Stimulated activated CD8-positive, alpha-beta memory T cell treated with anti-CD3 and anti-CD28 coated beads, Interleukin-15, amount 100 ng/mL, for 48 hours (primary cell): ENCODE results near the gene SH2D7.
A peak's percentile ranks its signal among the peaks of the same experiment; 100 is the strongest.

Source experiments
- DNase-seq, 2 donors: peaks; one replicate each; pipeline ENCODE4 v3.0.0-alpha.2; 2020; ENCODE audit warnings: low read depth in 2 of 2

SH2D7 gene

DNA sequence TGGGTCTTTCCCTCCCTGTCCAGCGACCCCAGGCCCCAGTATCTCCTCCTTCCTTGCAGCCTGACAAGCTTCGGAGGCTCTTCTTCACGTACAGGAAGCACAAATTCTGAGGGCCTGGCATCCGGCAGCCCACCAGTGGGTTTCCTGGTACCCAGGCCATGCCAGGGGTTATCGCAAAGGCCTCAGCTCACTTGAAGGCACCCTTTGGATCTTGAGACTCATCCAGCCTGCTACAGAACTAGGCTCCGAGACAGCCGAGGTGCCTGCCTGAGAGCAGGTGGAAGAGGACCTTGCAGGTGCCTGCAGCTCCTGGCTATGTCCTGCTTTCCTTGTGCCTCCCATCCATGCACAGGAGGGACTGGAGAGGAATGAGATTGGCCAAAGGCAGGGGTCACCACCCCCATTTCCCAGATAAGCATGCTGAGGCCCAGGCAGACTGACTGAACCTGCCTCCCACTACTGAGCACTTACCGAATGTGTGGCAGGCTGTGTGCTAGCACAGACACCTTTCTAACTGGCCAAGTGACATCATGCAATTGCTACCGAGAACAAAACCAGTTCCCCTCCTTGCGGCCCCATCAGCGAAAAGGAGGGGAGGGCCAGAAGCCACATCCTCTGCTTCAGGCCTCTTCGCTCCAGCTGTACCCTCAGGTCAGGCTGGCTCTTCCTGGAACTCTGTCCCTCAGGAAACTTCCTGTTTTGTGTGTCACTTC, 11.2 kb downstream of the SH2D7 start:
- peak; percentile 54 to 68 for DNase-seq

DNA sequence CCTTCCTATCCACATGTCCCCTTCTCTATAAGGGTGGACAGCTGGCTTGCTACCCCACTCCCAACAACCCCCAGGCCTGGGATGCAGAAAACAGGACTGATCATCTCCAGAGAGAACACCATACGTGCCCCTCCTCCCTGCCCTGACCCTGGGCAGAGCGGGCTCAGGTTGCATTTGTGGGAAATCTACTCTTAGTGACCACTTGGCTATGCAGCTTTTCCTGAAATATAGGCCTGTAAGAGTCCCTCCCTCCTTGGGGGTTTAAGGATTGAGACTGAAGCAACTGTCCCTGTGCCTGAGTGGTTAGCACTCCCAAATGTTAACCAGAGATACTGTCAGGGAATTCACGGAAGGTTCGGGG, 11.7 kb downstream of the SH2D7 start:
- no peak for DNase-seq

DNA sequence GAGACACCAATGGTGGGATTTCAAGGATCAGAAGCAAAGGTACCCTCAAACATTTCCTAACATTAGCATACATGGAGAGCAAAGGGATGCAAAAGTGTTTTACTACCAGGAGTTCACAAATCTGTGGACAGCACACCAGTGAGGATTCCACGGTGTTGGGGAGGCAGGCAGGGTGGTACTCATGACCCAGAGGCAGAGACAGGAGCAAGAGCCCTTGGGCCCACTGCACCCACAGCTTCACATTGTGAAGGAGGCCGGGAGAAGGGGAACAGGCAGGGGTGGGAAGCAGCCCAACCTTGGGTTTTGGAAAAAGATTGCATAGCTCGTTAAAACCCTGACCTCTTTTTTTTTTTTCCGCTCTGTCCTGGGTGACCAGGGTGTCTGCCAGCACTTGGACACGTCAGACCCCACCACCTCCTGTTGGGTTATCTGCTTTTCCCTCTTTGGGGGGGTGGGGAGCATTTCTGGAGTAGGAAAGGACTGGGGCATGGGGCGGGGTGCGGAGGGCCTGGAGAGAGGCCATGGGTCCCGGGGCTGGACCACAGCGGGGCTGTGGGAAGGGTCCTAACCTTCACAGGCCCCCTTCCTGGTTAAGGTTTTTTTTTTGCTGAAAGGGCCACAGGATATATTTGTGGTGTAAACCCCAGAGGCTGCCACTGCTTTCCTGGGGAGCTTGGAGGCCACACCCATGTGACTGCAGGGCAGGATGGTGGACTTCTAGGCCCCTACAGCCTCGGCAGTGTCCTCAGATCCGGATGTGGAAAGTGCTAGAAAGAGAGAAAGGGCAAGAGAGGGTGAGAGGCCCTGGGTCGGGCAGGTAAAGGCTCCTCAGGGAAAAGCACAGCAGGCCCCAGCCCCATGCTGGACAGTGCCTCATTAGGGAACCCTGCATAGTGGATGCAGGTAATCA, 12.5 kb downstream of the SH2D7 start:
- DNase-seq: no peak

DNA sequence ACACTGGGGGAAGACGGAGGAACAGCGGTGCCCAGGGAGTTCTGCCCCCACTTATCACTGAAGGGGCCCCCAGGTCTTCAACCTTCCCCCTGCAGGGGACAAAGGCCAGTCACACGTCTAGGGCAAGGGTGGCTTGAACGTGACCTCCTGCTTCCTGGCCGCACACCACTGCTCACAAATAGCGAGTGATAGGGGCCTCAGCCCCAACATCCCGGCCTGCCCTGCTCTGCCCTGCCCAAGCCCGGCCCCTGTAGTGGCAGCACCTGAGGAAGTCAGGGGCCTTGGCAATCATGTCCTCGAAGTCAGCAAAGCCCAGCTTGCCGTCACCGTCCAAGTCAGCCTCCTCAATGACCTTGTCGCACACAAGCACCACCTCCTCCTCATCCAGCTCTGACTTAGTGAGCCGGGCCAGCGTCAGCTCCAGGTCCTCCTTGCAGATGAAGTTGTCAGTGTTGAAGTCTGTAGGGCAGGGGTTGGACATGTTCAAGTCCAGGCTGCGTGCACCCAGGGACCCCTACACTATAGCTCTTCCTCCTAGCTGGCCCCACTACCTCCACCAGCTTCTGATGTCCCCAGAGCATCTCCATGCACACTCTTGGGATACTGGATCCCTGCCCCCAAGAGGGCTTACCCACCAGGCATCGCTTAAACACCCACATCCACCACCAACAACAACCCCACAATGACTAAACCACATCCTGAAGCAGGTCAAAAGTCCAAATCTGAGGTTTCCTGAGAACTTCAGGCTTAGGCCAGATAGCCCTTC, 13.3 kb downstream of the SH2D7 start:
- DNase-seq: no peak

DNA sequence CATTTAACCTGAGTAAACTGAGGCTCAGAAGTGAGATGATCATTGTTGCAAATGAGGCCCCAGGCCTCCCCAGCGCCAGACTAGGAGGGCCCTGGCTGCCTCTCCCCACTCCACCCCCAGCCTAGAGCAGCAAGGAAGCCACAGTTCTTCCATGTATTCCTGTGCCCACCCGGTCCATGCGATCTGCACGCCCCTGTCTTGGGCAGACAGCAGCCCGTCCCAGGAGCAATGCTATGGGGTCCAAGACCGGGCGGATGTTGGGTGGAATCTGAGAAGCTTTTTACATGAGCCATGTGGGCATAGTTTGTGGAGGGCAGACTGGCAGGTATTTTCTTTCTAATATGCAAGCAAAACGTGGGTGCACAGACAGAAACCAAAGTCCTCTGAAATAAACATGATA, 15.1 kb downstream of the SH2D7 start:
- no peak for DNase-seq

DNA sequence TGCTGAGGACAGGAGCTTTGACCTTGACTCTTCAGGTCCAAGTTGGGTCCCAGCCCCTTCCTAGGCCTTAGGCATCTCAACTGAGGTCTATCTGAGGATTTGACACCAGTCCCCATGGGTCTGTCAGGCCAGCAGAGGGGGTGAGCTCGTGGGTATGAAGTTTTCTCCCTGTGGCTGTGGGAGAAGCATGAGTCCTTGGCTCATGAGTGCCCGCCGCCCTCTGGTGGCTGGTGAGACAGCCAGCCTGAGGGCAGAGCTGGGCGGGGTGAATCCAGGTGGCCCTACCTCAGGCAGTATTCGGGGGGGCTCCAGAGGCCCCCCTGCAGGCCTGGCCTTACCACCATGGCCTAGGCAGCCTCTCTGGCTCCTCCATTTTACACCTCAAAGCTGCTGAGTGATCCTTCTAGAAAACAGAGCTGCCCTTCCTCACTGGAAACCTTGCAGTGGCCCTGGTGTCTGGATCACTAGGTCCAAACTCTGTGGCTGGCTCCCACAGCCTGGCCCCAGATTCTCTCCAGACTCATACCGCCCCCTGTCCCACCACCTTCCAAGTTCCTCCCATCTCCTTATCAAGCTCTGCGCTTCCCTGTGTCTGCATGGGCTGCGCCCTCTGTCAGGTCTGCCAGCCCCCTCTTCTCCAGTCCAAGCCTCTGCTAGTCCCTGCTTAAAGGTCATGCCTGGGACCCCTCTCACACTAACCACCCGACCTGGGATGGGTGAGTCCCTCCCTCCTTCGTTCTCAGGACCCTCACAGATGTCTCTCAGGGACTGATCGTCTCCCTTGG, 16.1 kb downstream of the SH2D7 start:
- DNase-seq: peak; percentile 69 to 74

DNA sequence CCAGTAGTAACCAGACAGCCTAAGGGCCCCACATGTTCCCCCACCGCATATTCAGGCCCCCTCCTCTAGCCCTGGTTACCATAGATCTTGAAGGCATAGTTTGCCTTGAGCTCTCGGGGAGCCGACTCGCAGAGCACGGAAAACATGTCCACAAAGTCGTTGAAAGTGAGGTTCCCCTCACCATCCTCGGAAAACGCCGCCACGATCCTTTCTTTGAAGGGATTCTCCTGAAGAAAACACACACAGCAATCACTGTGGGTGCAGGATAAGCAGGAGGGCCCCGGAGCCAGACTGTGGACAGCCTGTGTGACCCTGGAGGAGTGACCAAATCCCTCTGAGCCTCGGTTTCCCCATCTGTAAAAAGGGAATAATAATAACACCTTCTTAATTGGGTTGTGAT, 16.8 kb downstream of the SH2D7 start:
- no peak for DNase-seq

DNA sequence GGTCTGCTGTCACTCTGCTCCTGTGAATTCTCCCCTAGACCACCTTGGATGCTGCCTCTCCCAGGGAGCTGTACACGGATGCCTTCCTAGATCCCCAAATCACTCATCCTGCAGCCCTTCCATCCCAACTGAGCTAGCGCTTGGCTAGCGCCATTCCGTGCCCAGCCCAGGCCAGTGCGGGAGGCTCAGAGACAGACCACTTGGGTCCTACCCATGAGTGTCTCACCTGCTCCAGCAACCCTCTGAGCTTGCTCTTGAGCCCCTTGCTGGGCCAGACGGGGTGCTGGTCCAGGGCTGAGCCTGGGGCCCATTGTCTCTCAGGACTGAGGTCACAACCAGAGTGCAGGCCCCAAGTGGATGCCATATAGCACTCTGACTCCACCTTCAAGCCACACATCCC, 17.7 kb downstream of the SH2D7 start:
- DNase-seq: no peak

DNA sequence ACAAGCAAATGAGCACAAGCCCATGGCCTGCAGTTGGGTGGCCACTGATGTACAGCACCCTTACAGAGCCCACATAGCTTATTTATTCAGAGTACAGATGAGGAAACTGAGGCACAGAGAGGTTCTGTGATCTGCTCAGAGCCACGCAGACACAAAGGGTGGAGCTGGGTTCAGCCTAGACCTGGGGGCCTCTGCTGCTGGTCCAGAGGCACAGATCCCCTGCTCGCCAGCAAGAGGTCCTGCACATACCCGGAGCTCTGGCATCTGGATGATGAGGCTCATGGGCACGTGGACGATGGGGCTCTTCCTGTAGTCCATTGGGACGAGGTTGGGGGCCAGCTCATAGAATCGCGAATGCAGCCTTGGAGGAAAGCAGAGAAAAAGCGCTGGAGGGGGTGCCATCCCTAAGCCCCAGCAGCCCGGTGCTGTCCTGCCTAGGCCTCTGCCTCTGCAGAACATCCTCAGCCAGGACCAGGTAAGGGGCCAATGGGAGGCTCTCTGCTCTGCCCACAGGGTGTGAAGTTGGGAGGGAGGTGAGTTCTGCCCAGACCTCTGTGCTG, 18.6 kb downstream of the SH2D7 start:
- DNase-seq: no peak

DNA sequence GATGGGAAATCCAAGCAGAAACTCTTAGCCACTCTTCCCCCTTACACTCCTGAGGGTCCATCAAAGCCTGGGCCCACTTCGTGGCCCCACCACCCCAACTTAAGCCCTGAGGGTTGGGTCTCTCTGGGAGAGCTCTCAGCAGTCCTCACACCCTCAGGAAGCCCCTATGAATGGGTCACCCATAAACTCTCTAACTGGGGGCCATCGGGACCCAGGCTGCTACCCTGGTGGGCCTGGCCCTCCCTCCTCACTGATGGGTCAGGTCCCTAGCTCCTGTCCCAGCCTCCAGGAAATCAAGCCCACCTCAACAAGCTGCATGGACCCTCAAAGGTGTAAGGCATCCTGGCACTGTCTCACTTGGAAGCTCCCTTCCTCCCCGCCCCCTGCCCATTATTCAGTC, 19.4 kb downstream of the SH2D7 start:
- DNase-seq: no peak

DNA sequence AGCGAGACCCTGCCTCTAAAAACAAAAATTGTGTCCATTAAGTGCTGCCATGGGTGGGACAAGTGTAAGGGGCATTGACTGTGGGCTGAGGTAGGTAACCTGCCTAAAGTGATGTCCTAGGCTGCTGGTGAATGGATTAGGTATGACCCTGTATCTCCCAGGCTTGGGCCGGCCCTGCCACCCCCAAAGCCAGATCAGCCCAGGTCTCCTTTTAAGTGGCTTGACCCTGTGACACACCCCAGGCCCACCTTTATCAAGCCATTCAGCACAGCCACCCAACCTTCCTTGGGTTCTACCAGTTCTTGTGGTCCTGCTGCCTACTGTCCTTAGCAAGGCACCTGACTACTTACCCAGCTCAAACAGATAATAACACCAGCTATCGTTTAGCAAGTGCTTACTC, 20.2 kb downstream of the SH2D7 start:
- DNase-seq: no peak

DNA sequence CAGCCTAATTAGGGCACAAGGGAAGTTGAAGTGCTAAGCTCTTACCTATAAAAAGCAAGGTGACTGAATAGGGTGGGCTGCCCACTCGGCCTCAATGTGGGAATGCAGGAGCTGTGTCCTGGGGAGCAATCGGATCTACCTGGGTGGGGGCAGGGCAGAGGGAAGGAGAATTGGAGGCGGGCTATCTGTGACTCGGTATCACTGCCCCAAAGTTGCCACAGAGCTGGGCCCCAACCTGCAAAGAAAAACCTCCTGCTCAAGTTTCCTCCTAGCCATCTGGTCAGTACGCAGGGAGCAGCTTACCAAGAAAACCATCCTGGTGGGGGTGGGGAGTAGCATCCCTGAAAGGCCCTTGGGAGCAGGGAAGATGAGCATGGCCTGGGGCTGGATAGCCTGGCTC, 28.2 kb downstream of the SH2D7 start:
- DNase-seq: no peak

DNA sequence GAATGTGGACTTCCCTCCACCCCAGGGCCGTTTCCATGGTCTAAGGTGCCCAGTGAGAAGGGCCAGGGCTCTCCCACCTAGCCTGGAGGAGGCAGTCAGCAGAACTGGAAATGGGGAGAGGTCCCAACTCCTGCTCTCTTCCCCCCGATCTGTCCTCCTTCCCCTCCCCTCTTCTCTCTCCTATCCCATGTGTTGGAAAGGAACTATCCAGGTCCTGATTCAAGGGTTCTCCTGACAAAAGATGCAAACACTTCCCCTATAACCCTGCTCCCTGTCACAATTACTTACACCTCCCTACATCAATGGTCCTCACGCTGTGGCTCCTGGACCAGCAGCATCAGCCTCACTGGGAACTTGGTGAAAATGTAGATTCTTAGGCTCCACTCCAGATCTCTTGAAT, 32.9 kb downstream of the SH2D7 start:
- DNase-seq: no peak

DNA sequence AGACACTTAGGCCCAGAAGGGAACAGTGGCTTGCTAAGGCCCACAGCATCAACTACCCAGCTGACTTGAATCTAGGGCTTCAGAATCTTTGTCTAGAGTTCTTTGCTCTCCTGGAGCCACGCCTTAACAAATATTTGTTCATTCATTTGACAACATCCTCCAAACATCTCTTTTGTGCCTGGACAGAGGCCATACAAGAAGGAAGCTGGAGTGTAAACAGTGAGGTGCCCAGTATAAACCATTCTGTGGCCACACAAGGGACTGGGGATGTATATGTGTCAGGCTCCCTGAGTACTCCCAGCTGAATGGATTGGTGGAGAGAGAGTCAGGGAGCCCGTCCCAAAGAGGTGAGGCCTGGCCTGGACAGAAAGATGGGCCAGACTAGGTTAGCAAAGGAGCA, 35.5 kb downstream of the SH2D7 start:
- DNase-seq: no peak

DNA sequence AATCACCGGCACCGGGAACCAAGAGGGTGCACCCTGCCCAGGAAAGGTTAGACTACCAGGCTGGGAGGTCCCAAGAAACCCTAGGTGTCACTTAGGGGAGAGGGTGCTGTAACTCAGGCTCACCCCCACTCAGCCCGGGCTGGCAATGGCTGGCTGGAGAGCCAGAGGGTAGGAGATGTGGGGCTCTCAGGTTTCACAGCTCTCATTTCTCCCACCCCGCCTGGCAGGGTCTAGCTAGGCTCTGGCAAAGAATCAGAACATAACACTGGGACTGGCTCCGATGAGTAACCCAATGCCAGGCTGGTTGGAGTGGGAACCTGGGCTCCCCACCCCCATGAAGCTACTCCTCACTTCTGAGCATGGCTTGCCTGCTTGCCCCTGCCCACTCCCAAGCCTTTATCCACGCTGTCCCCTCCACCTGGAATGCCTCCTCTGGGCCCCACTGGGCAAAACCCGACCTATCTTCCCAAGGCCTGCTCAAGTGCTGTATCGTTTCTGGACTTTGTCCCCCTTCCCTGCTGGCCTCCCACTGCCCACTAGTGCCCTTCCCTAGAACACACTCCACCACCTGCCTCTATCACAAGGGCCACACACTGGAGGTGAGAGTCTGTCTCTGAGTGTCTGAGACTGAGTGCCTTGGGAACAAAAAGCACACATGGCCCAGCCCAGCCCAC, 36.9 kb downstream of the SH2D7 start:
- no peak for DNase-seq

DNA sequence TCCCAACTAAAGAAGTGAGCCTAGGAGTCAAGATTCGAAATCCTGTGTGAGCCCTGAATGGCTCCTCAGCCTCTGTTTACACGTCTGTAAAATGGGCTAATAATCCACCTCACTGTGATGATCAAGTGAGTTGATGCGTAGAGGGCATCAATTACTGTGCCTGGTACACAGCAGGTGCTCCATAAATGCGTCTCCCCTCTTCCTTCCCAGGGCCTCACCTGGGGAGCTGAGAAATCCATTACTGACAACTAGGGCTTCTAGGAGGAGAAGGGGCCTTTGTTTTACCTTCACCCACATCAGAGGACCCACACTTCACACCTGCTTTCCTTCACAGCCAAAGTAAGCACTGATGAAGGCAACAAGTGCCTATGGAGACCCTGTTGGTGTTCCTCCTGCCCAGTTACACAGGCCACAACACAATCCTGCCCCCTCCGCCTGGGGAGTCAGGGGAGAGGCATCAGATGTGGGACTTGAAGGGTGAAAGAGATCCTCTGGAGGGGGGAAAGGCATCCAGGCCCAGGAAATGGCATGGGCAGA, 37.5 kb downstream of the SH2D7 start:
- no peak for DNase-seq

DNA sequence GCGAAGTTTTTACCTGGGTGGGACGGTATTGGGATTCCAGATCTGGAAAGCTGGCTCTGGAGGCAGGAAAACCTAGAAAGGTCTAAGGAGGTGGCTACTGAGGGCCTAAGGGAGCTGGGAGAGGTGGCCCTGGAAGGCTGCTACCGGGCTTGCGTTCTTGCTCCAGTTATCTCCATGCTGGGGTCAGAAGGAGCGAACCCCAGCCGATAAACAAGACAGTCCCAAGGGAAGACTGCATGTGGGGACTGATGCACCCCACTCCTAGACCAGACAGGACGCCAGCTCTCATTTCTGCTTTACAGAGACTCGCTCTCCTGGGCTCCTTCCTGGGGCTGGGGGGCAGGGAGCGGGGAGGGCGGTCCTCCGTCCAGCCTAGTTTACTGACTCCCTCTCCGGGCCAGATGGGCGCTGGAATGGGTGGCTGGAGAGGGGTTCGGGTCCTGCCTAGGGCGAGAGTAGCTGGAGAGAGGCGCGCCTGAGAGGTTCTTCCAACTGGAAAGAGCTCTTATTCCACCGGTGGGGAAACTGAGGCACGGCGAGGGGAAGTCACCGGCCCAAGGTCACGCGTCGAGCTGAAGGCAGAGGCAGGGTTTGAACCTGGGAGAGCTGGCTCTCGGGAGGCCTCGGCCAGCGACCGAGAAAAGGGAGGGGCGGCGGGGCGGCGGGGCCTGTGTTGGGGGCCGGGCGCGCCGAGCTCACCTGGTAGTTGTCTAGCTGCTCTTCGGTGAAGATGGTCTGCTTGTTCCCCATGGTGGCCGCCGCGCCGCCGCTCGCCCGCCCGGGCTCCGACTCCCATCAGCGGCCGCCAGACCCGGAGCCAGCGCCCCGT, 38.3 kb downstream of the SH2D7 start:
- DNase-seq: peak in 1 of 2 donors; percentile 21

DNA sequence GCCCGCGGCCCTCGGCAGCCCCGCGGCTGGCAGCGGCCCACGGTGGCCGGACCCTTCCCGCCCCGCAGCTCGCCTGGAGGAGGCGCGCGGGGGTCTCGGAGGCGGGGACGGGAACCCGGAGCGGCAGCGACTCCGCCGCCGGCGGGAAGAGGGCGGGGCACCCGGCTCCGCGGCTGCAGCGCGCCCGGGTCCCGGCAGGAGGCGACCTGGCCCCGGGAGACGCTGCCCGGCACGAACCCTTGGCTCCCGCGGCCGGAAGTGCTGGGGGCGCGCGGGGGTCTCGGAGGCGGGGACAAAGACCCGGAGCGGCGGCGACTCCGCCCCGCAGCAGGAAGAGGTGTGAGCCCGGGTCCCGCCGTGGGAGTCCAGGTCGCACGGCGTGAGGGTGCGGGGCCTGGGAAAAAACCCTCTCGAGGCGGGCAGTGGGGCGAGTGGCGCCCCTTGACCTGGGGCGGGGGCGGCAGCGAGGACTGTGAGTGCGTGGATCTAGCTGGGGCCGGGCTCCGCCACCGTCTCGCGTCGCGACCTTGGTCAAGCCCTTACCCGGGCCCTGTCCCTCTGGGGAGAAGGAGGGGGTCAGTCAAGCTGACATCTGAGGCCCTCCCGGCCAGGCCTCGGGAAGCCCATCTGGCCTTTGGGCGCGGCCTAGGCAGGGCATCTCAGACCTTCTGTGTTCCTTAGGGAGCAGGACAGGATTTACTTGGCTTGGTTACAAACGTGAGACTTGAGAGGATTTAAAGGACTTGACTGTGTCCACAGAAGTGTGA, 39.1 kb downstream of the SH2D7 start, which contains the start of gene CIB2:
Gene CIB2 (minus strand): TSS at position 151 of the 767 bp plus-strand sequence. CDS start 230 bp downstream, outside the sequence.
- peak; percentile 72 to 78 for DNase-seq

DNA sequence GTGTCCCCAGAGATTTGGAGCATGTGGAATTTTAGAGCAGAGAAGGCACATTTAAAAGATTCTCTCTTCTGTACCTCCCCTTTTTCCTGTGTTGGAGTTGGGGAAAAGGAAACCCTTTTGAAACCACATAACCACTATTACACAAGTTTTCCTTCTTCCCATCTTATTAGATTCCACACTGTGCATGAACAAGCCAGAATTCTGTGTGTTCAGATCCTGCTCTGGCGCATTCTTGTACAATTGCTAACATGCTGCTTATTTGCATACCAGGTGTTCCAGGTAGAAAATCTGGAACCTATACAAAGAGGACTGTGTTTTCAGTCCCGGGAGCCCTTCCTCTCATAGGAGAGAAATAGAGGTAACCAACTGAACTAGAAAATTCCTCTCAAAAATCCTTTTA, 41.4 kb downstream of the SH2D7 start:
- DNase-seq: no peak
